ENCODE results near the gene SLC34A1. TPM values are rescaled to one million over a fixed set of nuclear protein-coding genes. Genes with fewer than 3 reads are reported as not detected.
A peak's percentile ranks its signal among the peaks of the same experiment; 100 is the strongest.

SLC34A1 gene
- total RNA-seq, 3 donors from 2014 or later (not counting 1 experiment from before 2014, with no cell fraction given): 0.50 to 0.66 (median 0.63) TPM

- Mint-ChIP-seq H3K36me3 (no peaks in the 10 kb centered on the region), H3K4me3 (peak overlapping the region; percentile 90), H3K4me1 (peaks cover 61 to 67% of the 10 kb centered on the region in 2 donors), H3K27ac (peak overlapping the region; percentile 88 to 89), H3K27me3 (ENCODE audit: low read depth in 2 of 2) (no peaks in the 10 kb centered on the region), H3K9me3 (no peaks in the 10 kb centered on the region)
- Histone ChIP-seq H3K36me3 (ENCODE audit: control insufficient read depth, insufficient read depth, low read length) (peaks cover 4% of the 10 kb centered on the region), H3K27ac (ENCODE audit: low read length) (peak overlapping the region; percentile 51), H3K9me3 (ENCODE audit: control insufficient read depth, insufficient read depth, low read length) (no peaks in the 10 kb centered on the region), H3K27me3 (ENCODE audit: control insufficient read depth, insufficient read depth, low read length) (no peaks in the 10 kb centered on the region), H3K4me1 (ENCODE audit: control insufficient read depth, insufficient read depth, low read length) (peaks cover 70% of the 10 kb centered on the region), H3K4me3 (ENCODE audit: low read length) (no peak overlapping the region)
- ATAC-seq (no peak), DNase-seq (no peak)
- intact Hi-C loops (cut with micrococcal nuclease): loop anchor here (5.0 kb wide), 2 partner anchors 36 to 44 kb away; partner anchors contain the start of gene MXD3
- WGBS (ENCODE audit: insufficient coverage): 46% methylated on average over 3 of the region's 3 CpGs
- TF ChIP-seq, protein P1, sequence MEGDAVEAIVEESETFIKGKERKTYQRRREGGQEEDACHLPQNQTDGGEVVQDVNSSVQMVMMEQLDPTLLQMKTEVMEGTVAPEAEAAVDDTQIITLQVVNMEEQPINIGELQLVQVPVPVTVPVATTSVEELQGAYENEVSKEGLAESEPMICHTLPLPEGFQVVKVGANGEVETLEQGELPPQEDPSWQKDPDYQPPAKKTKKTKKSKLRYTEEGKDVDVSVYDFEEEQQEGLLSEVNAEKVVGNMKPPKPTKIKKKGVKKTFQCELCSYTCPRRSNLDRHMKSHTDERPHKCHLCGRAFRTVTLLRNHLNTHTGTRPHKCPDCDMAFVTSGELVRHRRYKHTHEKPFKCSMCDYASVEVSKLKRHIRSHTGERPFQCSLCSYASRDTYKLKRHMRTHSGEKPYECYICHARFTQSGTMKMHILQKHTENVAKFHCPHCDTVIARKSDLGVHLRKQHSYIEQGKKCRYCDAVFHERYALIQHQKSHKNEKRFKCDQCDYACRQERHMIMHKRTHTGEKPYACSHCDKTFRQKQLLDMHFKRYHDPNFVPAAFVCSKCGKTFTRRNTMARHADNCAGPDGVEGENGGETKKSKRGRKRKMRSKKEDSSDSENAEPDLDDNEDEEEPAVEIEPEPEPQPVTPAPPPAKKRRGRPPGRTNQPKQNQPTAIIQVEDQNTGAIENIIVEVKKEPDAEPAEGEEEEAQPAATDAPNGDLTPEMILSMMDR (IDR thresholded peaks at IDR 0.05): no peak
These were observed 27.5 kb upstream of the SLC34A1 start for GRCh38 chr5:177356746-177357145.

DNA sequence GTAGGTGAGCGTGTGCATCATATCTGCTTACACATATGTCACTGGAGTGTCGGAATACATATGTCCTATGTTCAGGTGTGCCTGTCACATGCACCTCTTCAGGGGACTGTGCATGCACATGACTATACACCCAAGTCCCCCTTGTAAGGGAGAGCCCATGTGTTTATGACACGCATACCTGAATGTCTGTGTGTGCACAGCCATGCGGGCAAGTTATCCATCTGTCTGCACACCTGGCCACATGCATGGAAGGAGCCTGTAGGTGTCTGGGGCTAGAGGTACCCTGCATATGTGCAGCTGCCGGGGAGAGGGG is 27.1 kb upstream of the SLC34A1 start:
- Mint-ChIP-seq H3K27me3 (ENCODE audit: low read depth in 2 of 2) (no peaks in the 10 kb centered on the region), H3K27ac (peak overlapping the region; percentile 88 to 89), H3K4me1 (peaks cover 61 to 67% of the 10 kb centered on the region in 2 donors), H3K36me3 (no peaks in the 10 kb centered on the region), H3K9me3 (no peaks in the 10 kb centered on the region), H3K4me3 (peak overlapping the region; percentile 90)
- H3K27ac ChIP-seq (ENCODE audit: low read length): peak overlapping the region; percentile 51
- peaks cover 70% of the 10 kb centered on the region for H3K4me1 ChIP-seq (ENCODE audit: control insufficient read depth, insufficient read depth, low read length)
- TF ChIP-seq, protein P1 (IDR thresholded peaks at IDR 0.05): no peak
- intact Hi-C loops (cut with micrococcal nuclease): loop anchor here (5.0 kb wide), 2 partner anchors 35 to 45 kb away; partner anchors contain the start of gene MXD3
- ATAC-seq (no peak), DNase-seq (no peak)
- no peak overlapping the region for H3K4me3 ChIP-seq (ENCODE audit: low read length)
- no peaks in the 10 kb centered on the region for H3K27me3 ChIP-seq (ENCODE audit: control insufficient read depth, insufficient read depth, low read length)
- H3K36me3 ChIP-seq (ENCODE audit: control insufficient read depth, insufficient read depth, low read length): peaks cover 5% of the 10 kb centered on the region
- WGBS (ENCODE audit: insufficient coverage): 53% methylated on average over 5 of the region's 5 CpGs
- H3K9me3 ChIP-seq (ENCODE audit: control insufficient read depth, insufficient read depth, low read length): no peaks in the 10 kb centered on the region

DNA sequence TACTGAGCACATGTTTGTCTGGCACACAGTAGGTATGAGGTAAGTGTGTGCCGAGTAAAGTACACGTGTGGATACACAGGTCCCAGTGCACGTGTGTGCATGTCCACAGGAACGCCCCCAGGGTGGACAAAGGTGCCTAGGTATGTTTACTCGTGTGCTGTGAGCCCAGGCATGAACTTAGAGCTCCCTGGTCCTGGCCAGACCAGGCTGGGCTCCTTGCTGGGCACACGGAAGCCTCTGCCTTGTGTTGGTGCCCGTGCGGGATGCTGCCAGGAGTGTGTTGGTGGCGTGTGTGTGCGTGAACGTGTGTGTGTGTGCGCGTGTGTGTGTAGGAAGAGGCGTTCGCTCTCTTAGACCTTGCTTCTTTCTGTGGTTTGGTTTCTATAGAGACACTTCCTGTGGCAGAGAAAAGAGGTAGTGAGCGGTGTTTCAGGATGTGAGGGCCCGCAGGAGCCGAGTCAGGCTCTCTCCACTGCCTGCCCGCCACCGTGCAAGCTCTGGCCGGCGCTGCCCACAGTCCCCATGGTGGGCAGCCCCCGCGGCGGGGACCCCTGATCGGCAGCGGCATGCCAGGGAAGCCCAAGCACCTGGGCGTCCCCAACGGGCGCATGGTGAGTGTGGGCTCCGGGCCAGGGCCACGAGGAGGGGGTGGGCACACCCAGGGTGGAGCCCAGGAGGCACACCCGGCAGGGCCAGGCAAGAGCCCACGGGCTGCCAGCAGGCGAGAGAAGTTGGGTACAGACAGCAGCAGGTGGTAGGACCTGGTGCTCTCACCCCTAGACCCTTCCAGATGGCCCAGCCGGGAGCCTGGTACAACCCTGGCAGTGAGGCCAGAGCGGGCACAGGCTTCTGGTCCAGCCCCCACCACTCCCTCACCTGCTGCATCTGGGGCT is 26.5 kb upstream of the SLC34A1 start, which contains the start of gene RGS14:
Gene RGS14 (plus strand): TSS at position 466 of the 893 bp plus-strand sequence. CDS start 101 bp downstream, at position 567.
- DNase-seq (peak; percentile 55 to 90), ATAC-seq (peak; percentile 92 to 95 (median 95))
- H3K9me3 Mint-ChIP-seq: no peaks in the 10 kb centered on the region
- intact Hi-C loops (cut with micrococcal nuclease): loop anchor here (5.0 kb wide), 2 partner anchors 35 to 45 kb away; partner anchors contain the start of gene MXD3
- TF ChIP-seq, protein P1 (IDR thresholded peaks at IDR 0.05): no peak
- no peaks in the 10 kb centered on the region for H3K36me3 Mint-ChIP-seq
- H3K27ac Mint-ChIP-seq: peak within 1 kb of the TSS; percentile 88 to 89
- Histone ChIP-seq H3K4me3 (ENCODE audit: low read length) (peak within 1 kb of the TSS; percentile 85), H3K27ac (ENCODE audit: low read length) (peak within 1 kb of the TSS; percentile 51), H3K9me3 (ENCODE audit: control insufficient read depth, insufficient read depth, low read length) (no peaks in the 10 kb centered on the region), H3K27me3 (ENCODE audit: control insufficient read depth, insufficient read depth, low read length) (no peaks in the 10 kb centered on the region), H3K4me1 (ENCODE audit: control insufficient read depth, insufficient read depth, low read length) (peaks cover 73% of the 10 kb centered on the region), H3K36me3 (ENCODE audit: control insufficient read depth, insufficient read depth, low read length) (peaks cover 7% of the 10 kb centered on the region)
- under 1% methylated on average over 37 of the region's 37 CpGs for WGBS (ENCODE audit: insufficient coverage)
- H3K27me3 Mint-ChIP-seq (ENCODE audit: low read depth in 2 of 2): no peaks in the 10 kb centered on the region
- H3K4me1 Mint-ChIP-seq: peaks cover 64 to 72% of the 10 kb centered on the region in 2 donors
- peak within 1 kb of the TSS; percentile 90 for H3K4me3 Mint-ChIP-seq
